Erythroblast (primary cell): ENCODE measurements around the gene GABRB1.

Experiments used
- GATA1 ChIP-seq: IDR thresholded peaks from 2 replicates; pipeline ENCODE4 v1.6.1; 2011; ENCODE audit warnings: low read depth, mild to moderate bottlenecking, control low read depth, low read length, moderate library complexity
- POLR2A ChIP-seq: IDR thresholded peaks from 2 replicates; pipeline ENCODE4 v1.6.1; 2011; ENCODE audit warnings: mild to moderate bottlenecking, low read length

DNA sequence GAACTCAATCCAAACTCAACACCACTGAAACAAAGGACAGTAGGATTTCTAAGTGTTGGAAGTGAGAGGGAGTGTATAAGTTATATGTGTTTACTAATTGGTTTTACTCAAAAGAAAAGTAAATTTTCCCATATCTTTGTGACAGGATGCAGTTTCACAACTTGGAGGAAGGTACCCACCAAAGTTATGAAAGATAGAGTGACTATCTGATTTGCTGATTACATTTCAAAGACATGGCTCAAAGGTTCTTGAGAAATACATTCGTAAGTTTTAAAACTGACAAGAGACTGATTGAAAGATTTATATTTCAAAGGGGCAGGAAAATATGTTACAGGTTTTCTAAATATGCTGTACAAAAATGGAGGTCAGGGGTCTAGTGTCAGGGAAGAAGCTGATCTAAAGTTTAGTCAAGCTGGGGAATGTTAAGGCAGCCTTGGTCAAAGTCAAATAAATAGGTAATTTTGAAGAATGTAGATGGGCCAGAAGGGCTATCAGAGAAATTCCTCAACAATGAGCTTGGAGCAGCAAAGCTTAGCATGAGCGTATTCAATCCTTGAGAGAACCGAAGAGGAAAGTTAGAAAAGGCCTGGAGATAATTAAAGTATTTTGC is 441.9 kb downstream of the GABRB1 start:
- TF ChIP-seq POLR2A (no peak), GATA1 (no peak)
